ENCODE data around the gene SLC29A1. TPM values are rescaled to one million over a fixed set of nuclear protein-coding genes. Genes with fewer than 3 reads are reported as not detected.

The SLC29A1 gene
- 54.8 and 55.0 TPM in 2 replicates for total RNA-seq
- long read RNA-seq, transcript SLC29A1-209 (13 exons, 2,318 nt): minor isoform, 13 of 69 reads
- long read RNA-seq, transcript SLC29A1-206 (13 exons, 2,183 nt): major isoform, 27 of 69 reads
- long read RNA-seq, partial matches to known transcripts: 6 of 69 reads
- long read RNA-seq, other reads (novel, unspliced or antisense): 19 of 69 reads

DNA sequence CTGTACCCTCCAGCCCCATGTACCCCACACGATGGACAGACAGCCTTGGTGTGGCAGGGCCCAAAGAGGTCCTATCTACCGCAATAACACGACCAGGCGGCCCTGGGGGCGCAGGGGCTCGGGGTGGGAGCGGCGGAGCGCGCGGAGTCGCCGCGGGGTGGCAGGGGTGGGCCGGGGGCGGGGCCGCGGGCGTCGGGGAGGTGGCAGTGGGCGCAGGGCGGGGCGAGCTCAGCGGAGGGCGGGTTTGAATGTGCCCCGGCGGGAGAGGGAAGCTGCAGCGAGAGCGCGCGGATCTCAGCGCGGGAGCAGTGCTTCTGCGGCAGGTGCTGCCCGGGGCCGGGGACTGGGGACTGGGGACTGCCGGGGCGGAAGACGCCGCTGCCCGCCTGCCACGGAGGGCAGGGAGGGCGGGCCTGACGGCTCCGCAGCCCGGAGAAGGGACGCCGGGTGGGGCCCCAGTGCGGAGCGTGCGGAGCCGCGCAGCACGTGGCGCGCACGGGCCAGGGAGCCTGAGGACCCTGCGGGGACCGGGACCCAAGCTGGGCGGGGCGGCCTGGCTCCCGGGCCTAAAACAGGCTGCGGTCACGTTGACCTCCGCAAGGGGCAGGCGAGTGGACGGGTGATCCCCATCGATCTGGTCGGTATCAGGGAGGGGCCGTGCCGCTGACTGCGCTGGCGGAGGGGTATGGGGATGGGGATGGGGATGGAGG lies at the start of gene SLC29A1:
TSS of gene SLC29A1 (plus strand) at position 277 of the 710 bp plus-strand sequence. CDS start 3,719 bp downstream, outside the sequence.
- H3K27me3 Mint-ChIP-seq (ENCODE audit: low read depth): peaks cover 7% of the 10 kb centered on the region
- H3K4me3 Mint-ChIP-seq: peak within 1 kb of the TSS; percentile 90
- no peaks in the 10 kb centered on the region for H3K36me3 Mint-ChIP-seq (ENCODE audit: low read depth)
- TF ChIP-seq CTCF (conservative IDR thresholded peaks at IDR 0.05): peak; percentile 50
- H3K27ac Mint-ChIP-seq (ENCODE audit: unreplicated experiment): peak within 1 kb of the TSS; percentile 71
- no peaks in the 10 kb centered on the region for H3K9me3 Mint-ChIP-seq
- peaks cover 56% of the 10 kb centered on the region for H3K4me1 Mint-ChIP-seq
- peak; percentile 67 for DNase-seq (ENCODE audit: low read depth, low spot score)

DNA sequence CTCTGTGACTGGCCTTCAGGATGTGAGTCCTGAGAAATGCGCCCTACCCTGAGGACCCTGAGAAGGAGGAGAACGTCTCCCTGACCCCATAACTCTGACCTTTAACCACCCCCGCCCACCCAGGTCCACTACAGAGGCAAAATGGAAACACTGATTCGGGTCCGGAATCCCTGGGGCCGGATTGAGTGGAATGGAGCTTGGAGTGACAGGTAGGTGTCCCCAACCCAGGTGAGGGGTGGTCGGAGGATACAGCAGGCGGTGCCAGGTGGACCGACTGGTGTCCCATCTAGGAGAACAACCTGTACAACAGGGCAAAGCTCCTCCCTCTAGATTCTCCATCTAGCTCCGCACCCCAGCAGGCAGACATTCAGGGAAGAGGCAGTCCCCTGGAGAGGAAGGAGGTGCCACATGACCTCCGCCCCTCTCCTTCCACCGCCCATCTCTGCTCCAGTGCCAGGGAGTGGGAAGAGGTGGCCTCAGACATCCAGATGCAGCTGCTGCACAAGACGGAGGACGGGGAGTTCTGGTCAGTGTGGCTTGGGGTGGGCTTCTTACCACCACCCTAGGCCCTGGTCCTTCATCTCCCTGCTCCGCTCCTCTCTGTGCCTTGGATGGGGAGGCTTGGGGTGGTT lies 47.1 kb upstream of the SLC29A1 start:
- peaks cover 2% of the 10 kb centered on the region for H3K27me3 Mint-ChIP-seq (ENCODE audit: low read depth)
- no peak for DNase-seq (ENCODE audit: low read depth, low spot score)
- H3K27ac Mint-ChIP-seq (ENCODE audit: unreplicated experiment): no peak overlapping the region
- H3K9me3 Mint-ChIP-seq: no peaks in the 10 kb centered on the region
- H3K4me3 Mint-ChIP-seq: no peak overlapping the region
- no peak for TF ChIP-seq CTCF (conservative IDR thresholded peaks at IDR 0.05)
- H3K4me1 Mint-ChIP-seq: peaks cover 12% of the 10 kb centered on the region
- H3K36me3 Mint-ChIP-seq (ENCODE audit: low read depth): no peaks in the 10 kb centered on the region

GRCh38 chr6:44176762-44177509 lies 46.5 kb upstream of the SLC29A1 start:
- no peaks in the 10 kb centered on the region for H3K9me3 Mint-ChIP-seq
- no peaks in the 10 kb centered on the region for H3K36me3 Mint-ChIP-seq (ENCODE audit: low read depth)
- peaks cover 12% of the 10 kb centered on the region for H3K4me1 Mint-ChIP-seq
- DNase-seq (ENCODE audit: low read depth, low spot score): no peak
- H3K27ac Mint-ChIP-seq (ENCODE audit: unreplicated experiment): no peak overlapping the region
- H3K27me3 Mint-ChIP-seq (ENCODE audit: low read depth): no peaks in the 10 kb centered on the region
- H3K4me3 Mint-ChIP-seq: no peak overlapping the region
- TF ChIP-seq CTCF (conservative IDR thresholded peaks at IDR 0.05): no peak

GRCh38 chr6:44177691-44178423 lies 45.5 kb upstream of the SLC29A1 start:
- no peak for TF ChIP-seq CTCF (conservative IDR thresholded peaks at IDR 0.05)
- H3K4me1 Mint-ChIP-seq: peaks cover 7% of the 10 kb centered on the region
- no peak for DNase-seq (ENCODE audit: low read depth, low spot score)
- peak overlapping the region; percentile 36 for H3K27ac Mint-ChIP-seq (ENCODE audit: unreplicated experiment)
- no peak overlapping the region for H3K4me3 Mint-ChIP-seq
- no peaks in the 10 kb centered on the region for H3K9me3 Mint-ChIP-seq
- H3K27me3 Mint-ChIP-seq (ENCODE audit: low read depth): no peaks in the 10 kb centered on the region
- no peaks in the 10 kb centered on the region for H3K36me3 Mint-ChIP-seq (ENCODE audit: low read depth)
